HCEC 1CT (cell line): Measurements from ENCODE around the gene ALAS1.
A peak's percentile ranks its signal among the peaks of the same experiment; 100 is the strongest.
"Not testable (repeated sequence)": the region's sequence is repeated elsewhere in the genome, so short reads cannot be mapped to it uniquely, and the experiment has no call there.

Source experiments
- DNase-seq: peaks from one replicate; pipeline ENCODE4 v3.0.0-alpha.2; 2017

Gene ALAS1

GRCh38 chr3:52177701-52178042 lies 20.3 kb upstream of the ALAS1 start:
- DNase-seq, result no peak

GRCh38 chr3:52178126-52178525 lies 19.8 kb upstream of the ALAS1 start:
- DNase-seq, result not testable (repeated sequence)

- DNase-seq, result no peak
Observed at GRCh38 chr3:52178537-52178936, 19.4 kb upstream of the ALAS1 start.

- peak; percentile 63 for DNase-seq
Observed at GRCh38 chr3:52181543-52181942, 16.4 kb upstream of the ALAS1 start.

- no peak for DNase-seq
Observed at GRCh38 chr3:52182196-52182595, 15.8 kb upstream of the ALAS1 start.

- no peak for DNase-seq
Observed at GRCh38 chr3:52182691-52183090, 15.3 kb upstream of the ALAS1 start.

- DNase-seq, result no peak
Observed at GRCh38 chr3:52183786-52184445, 14.0 kb upstream of the ALAS1 start.

GRCh38 chr3:52184690-52185089 lies 13.3 kb upstream of the ALAS1 start:
- DNase-seq, result no peak

- no peak for DNase-seq
Observed at GRCh38 chr3:52185311-52185710, 12.6 kb upstream of the ALAS1 start.

- DNase-seq, result no peak
Observed at GRCh38 chr3:52185837-52186236, 12.1 kb upstream of the ALAS1 start.

GRCh38 chr3:52186729-52187128 lies 11.2 kb upstream of the ALAS1 start:
- DNase-seq, result no peak

GRCh38 chr3:52188556-52188955 lies 9.4 kb upstream of the ALAS1 start:
- DNase-seq, result no peak

- peak; percentile 56 for DNase-seq
Observed at GRCh38 chr3:52190294-52191074, 7.5 kb upstream of the ALAS1 start.

GRCh38 chr3:52191663-52192062 lies 6.3 kb upstream of the ALAS1 start:
- DNase-seq, result no peak

GRCh38 chr3:52193065-52193464 lies 4.9 kb upstream of the ALAS1 start:
- DNase-seq, result peak; percentile 43

- peak; percentile 33 for DNase-seq
Observed at GRCh38 chr3:52194485-52195290, 3.3 kb upstream of the ALAS1 start.

GRCh38 chr3:52195291-52195597 lies 2.7 kb upstream of the ALAS1 start:
- no peak for DNase-seq

- peak; percentile 58 for DNase-seq
Observed at GRCh38 chr3:52195823-52196331, 2.1 kb upstream of the ALAS1 start.

GRCh38 chr3:52196977-52197376 lies 983 bp upstream of the ALAS1 start:
- DNase-seq, result no peak

GRCh38 chr3:52197499-52197841 lies 490 bp upstream of the ALAS1 start:
- DNase-seq, result no peak

- DNase-seq, result no peak
Observed at GRCh38 chr3:52198643-52199608, 966 bp downstream of the ALAS1 start.

GRCh38 chr3:52200981-52201679 lies 3.2 kb downstream of the ALAS1 start:
- peak; percentile 20 for DNase-seq
